CD14-positive monocyte (primary cell): Measurements from ENCODE around the gene EBF3. TPM values are rescaled to one million over a fixed set of nuclear protein-coding genes. Genes with fewer than 3 reads are reported as not detected.

Experiments
- DNase-seq, 3 donors: peaks; one replicate each; pipeline ENCODE4 v3.0.0-alpha.2; 2011 to 2022
- H2AFZ ChIP-seq: 2 replicates; pipeline ENCODE4 v1.6.0; 2012; ENCODE audit warnings: mild to moderate bottlenecking, low read depth, low read length, inconsistent platforms; ENCODE audit not compliant: insufficient read depth, poor library complexity, severe bottlenecking
- H3K27ac ChIP-seq, 2 donors: 1 replicate in 1 of 2; 2 replicates in 1 of 2; pipeline ENCODE4 v1.5.1; 2012 to 2013; ENCODE audit warnings: low read length in 2 of 2, control low read depth in 1 of 2, inconsistent platforms in 1 of 2, low read depth in 1 of 2, mild to moderate bottlenecking in 1 of 2
- H3K27me3 ChIP-seq, 2 donors: one replicate each; pipeline versions ENCODE4 v1.6.0 to v1.6.1; 2011 to 2013; ENCODE audit warnings: low read length in 2 of 2; ENCODE audit not compliant: control insufficient read depth in 2 of 2, insufficient read depth in 2 of 2
- H3K36me3 ChIP-seq, 2 donors: replicated peaks in 1 of 2; 1 replicate in 1 of 2; 2 replicates in 1 of 2; pipeline versions ENCODE4 v1.5.1 to v1.6.1; 2012 to 2013; ENCODE audit warnings: low read length in 2 of 2, control low read depth in 1 of 2, inconsistent platforms in 1 of 2, mild to moderate bottlenecking in 1 of 2; ENCODE audit not compliant: insufficient read depth in 2 of 2, control insufficient read depth in 1 of 2
- H3K4me1 ChIP-seq, 2 donors: 1 replicate in 1 of 2; 2 replicates in 1 of 2; pipeline versions ENCODE4 v1.5.1 to v1.6.1; 2012 to 2013; ENCODE audit warnings: low read length in 2 of 2, control low read depth in 1 of 2, inconsistent platforms in 1 of 2, mild to moderate bottlenecking in 1 of 2, moderate library complexity in 1 of 2; ENCODE audit not compliant: insufficient read depth in 2 of 2, control insufficient read depth in 1 of 2
- H3K4me2 ChIP-seq: replicated peaks from 2 replicates; pipeline ENCODE3; 2012; ENCODE audit warnings: low read length, moderate library complexity, mild to moderate bottlenecking; ENCODE audit not compliant: poor library complexity, severe bottlenecking; ENCODE audit errors: extremely low read depth
- H3K4me3 ChIP-seq, 3 experiments: fragments of 200-600 bp in 1 of 3; sonication (generic) in 1 of 3; replicated peaks in 1 of 3; 1 replicate in 2 of 3; 2 replicates in 1 of 3; pipeline ENCODE4 v1.5.1; 2011 to 2013; ENCODE audit warnings: low read length in 3 of 3, mild to moderate bottlenecking in 3 of 3, control low read depth in 2 of 3, low read depth in 2 of 3, inconsistent platforms in 1 of 3, moderate library complexity in 1 of 3
- H3K79me2 ChIP-seq: 2 replicates; pipeline ENCODE4 v1.6.0; 2012; ENCODE audit warnings: mild to moderate bottlenecking, control low read depth, inconsistent platforms, low read length, moderate library complexity; ENCODE audit not compliant: insufficient read depth
- H3K9ac ChIP-seq: 2 replicates; pipeline ENCODE4 v1.6.0; 2017; ENCODE audit warnings: low read length, mild to moderate bottlenecking; ENCODE audit not compliant: insufficient read depth, poor library complexity, severe bottlenecking
- H3K9me3 ChIP-seq, 2 donors: replicated peaks in 1 of 2; 1 replicate in 1 of 2; 2 replicates in 1 of 2; pipeline versions ENCODE4 v1.5.1 to v1.6.1; 2012 to 2013; ENCODE audit warnings: low read length in 2 of 2, control low read depth in 1 of 2; ENCODE audit not compliant: control insufficient read depth in 1 of 2, insufficient read depth in 1 of 2
- H4K20me1 ChIP-seq: 2 replicates; pipeline ENCODE4 v1.6.0; 2012; ENCODE audit warnings: mild to moderate bottlenecking, low read length, control low read depth, moderate library complexity; ENCODE audit not compliant: insufficient read depth
- H3K27ac Mint-ChIP-seq, 7 donors: one replicate each; pipeline ENCODE4 v1.8.0; 2020; ENCODE audit warnings: mild to moderate bottlenecking in 7 of 7, mixed read lengths in 7 of 7, moderate library complexity in 6 of 7, inconsistent platforms in 2 of 7
- H3K27me3 Mint-ChIP-seq, 3 donors: one replicate each; pipeline ENCODE4 v1.8.0; 2021 to 2022; ENCODE audit warnings: low read depth in 3 of 3, mild to moderate bottlenecking in 3 of 3, mixed read lengths in 3 of 3, moderate library complexity in 3 of 3, inconsistent platforms in 1 of 3
- H3K36me3 Mint-ChIP-seq, 2 donors: one replicate each; pipeline ENCODE4 v1.8.0; 2020; ENCODE audit warnings: mixed read lengths in 2 of 2, inconsistent platforms in 1 of 2, mild to moderate bottlenecking in 1 of 2
- H3K4me1 Mint-ChIP-seq: one replicate; pipeline ENCODE4 v1.8.0; 2020; ENCODE audit warnings: mild to moderate bottlenecking, mixed read lengths
- H3K4me3 Mint-ChIP-seq, 2 donors: one replicate each; pipeline ENCODE4 v1.8.0; 2020; ENCODE audit warnings: mild to moderate bottlenecking in 2 of 2, mixed read lengths in 2 of 2, moderate library complexity in 1 of 2
- H3K9me3 Mint-ChIP-seq, 7 donors: one replicate each; pipeline ENCODE4 v1.8.0; 2020 to 2022; ENCODE audit warnings: mixed read lengths in 7 of 7, mild to moderate bottlenecking in 6 of 7, moderate library complexity in 6 of 7, inconsistent platforms in 2 of 7
- WGBS: methylation state at CpG from one replicate; pipeline ENCODE4 v1.1.5; 2013; ENCODE audit warnings: missing lambda C conversion rate; ENCODE audit not compliant: insufficient coverage; 5-methylcytosine and 5-hydroxymethylcytosine counted together
- intact Hi-C, 2 donors: fragments of 100-400 bp; cut with micrococcal nuclease; formaldehyde crosslinking; loops; one replicate each; pipeline versions ENCODE4 v1.15.0 to v1.15.1; 2023
- polyA plus RNA-seq, 3 donors: library from polyadenylated mRNA; depleted of rRNA in 1 of 3; unstranded in 2 of 3; stranded (reverse) in 1 of 3; fragments of 300-500 nt in 2 of 3; fragments of >200 nt in 1 of 3; fragmentation: Illumina TruSeq in 2 of 3; gene quantifications; 1 replicate in 2 of 3; 2 replicates in 1 of 3; pipeline ENCODE4 v1.2.3, GENCODE V29; 2012 to 2021
- TF ChIP-seq, protein P1 (sequence below): fragments of 200-600 bp; IDR thresholded peaks from one replicate; pipeline ENCODE4 v1.8.0; 2022; ENCODE audit warnings: antibody characterized with exemption, mild to moderate bottlenecking

Gene EBF3
- polyA plus RNA-seq, 3 donors = not detected

- Mint-ChIP-seq H3K4me1 (no peaks in the 10 kb centered on the region), H3K9me3 (peaks cover 0 to 18% (median 5%) of the 10 kb centered on the region in 7 donors), H3K27ac (peak overlapping the region in 2 of 7 donors; percentile 30 to 84), H3K4me3 (no peak overlapping the region), H3K27me3 (peaks cover 0 to 7% (median 3%) of the 10 kb centered on the region in 3 donors), H3K36me3 (no peaks in the 10 kb centered on the region)
- Histone ChIP-seq H4K20me1 (no peaks in the 10 kb centered on the region), H3K36me3 (no peaks in the 10 kb centered on the region), H3K4me3 (no peak overlapping the region), H3K4me1 (no peaks in the 10 kb centered on the region), H3K4me2 (no peak overlapping the region), H3K9me3 (peaks cover 8 to 20% of the 10 kb centered on the region in 2 donors), H3K9ac (no peak overlapping the region), H3K27me3 (no peaks in the 10 kb centered on the region), H3K27ac (no peak overlapping the region), H2AFZ (no peak overlapping the region), H3K79me2 (no peaks in the 10 kb centered on the region)
- TF ChIP-seq, protein P1, sequence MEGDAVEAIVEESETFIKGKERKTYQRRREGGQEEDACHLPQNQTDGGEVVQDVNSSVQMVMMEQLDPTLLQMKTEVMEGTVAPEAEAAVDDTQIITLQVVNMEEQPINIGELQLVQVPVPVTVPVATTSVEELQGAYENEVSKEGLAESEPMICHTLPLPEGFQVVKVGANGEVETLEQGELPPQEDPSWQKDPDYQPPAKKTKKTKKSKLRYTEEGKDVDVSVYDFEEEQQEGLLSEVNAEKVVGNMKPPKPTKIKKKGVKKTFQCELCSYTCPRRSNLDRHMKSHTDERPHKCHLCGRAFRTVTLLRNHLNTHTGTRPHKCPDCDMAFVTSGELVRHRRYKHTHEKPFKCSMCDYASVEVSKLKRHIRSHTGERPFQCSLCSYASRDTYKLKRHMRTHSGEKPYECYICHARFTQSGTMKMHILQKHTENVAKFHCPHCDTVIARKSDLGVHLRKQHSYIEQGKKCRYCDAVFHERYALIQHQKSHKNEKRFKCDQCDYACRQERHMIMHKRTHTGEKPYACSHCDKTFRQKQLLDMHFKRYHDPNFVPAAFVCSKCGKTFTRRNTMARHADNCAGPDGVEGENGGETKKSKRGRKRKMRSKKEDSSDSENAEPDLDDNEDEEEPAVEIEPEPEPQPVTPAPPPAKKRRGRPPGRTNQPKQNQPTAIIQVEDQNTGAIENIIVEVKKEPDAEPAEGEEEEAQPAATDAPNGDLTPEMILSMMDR = no peak
- intact Hi-C loops = no loop called here
- 55% methylated on average over 5 of the region's 14 CpGs for WGBS
- DNase-seq = no peak
These were observed 167.2 kb downstream of the EBF3 start for GRCh38 chr10:129796710-129797420.

GRCh38 chr10:129793996-129794395 lies 170.1 kb downstream of the EBF3 start:
- Histone ChIP-seq H3K9me3 (peaks cover 8 to 31% of the 10 kb centered on the region in 2 donors), H3K36me3 (no peaks in the 10 kb centered on the region), H2AFZ (no peak overlapping the region), H3K4me2 (no peak overlapping the region), H3K9ac (no peak overlapping the region), H3K79me2 (no peaks in the 10 kb centered on the region), H3K4me3 (no peak overlapping the region), H3K4me1 (no peaks in the 10 kb centered on the region), H3K27ac (no peak overlapping the region), H4K20me1 (no peaks in the 10 kb centered on the region), H3K27me3 (no peaks in the 10 kb centered on the region)
- Mint-ChIP-seq H3K36me3 (no peaks in the 10 kb centered on the region), H3K9me3 (peaks cover 2 to 28% (median 18%) of the 10 kb centered on the region in 7 donors), H3K27me3 (peaks cover 0 to 7% (median 4%) of the 10 kb centered on the region in 3 donors), H3K4me1 (no peaks in the 10 kb centered on the region), H3K27ac (no peak overlapping the region), H3K4me3 (no peak overlapping the region)
- WGBS = 95% methylated on average over 15 of the region's 22 CpGs
- TF ChIP-seq, protein P1 = no peak
- intact Hi-C loops = no loop called here
- no peak for DNase-seq
